ENCODE data around the gene ADAM29. TPM values are rescaled to one million over a fixed set of nuclear protein-coding genes. Genes with fewer than 3 reads are reported as not detected.

The ADAM29 gene
- total and polyA plus RNA-seq, 2 donors (not counting 1 experiment from before 2014, with no cell fraction given) = not detected

- H2AFZ ChIP-seq (ENCODE audit: insufficient read depth, low read depth, low read length, poor library complexity, severe bottlenecking) = no peak overlapping the region
- H3K4me1 ChIP-seq (ENCODE audit: control insufficient read depth in 2 of 2, insufficient read depth in 2 of 2, low read length in 2 of 2) = peaks cover 0 to 4% of the 10 kb centered on the region in 2 donors
- H3K27me3 ChIP-seq (replicated peaks in 1 of 4; ENCODE audit: control extremely low read depth in 1 of 4, control insufficient read depth in 3 of 4, insufficient read depth in 4 of 4, low read length in 3 of 4) = no peaks in the 10 kb centered on the region
- H3K9me3 Mint-ChIP-seq (ENCODE audit: insufficient read depth) = no peaks in the 10 kb centered on the region
- intact Hi-C loops (cut with micrococcal nuclease) = no loop called here
- WGBS (ENCODE audit: insufficient coverage) = no CpG with 5 or more reads among the region's 3 CpGs
- ATAC-seq (ENCODE audit: low read depth) (no peak), DNase-seq (no peak)
- no peaks in the 10 kb centered on the region for H3K36me3 ChIP-seq (replicated peaks in 1 of 2; ENCODE audit: control extremely low read depth in 1 of 2, control insufficient read depth in 1 of 2, extremely low read depth in 1 of 2, insufficient read depth in 2 of 2, low read length in 1 of 2)
- ChIA-PET POLR2A (no interaction called here), CTCF (no interaction called here)
- peaks cover 0 to 2% (median 0%) of the 10 kb centered on the region in 3 donors for H3K9me3 ChIP-seq (ENCODE audit: control extremely low read depth in 1 of 3, control insufficient read depth in 2 of 3, insufficient read depth in 1 of 3, low read length in 2 of 3)
- H3K79me2 ChIP-seq (ENCODE audit: control insufficient read depth, insufficient read depth, low read length) = no peaks in the 10 kb centered on the region
- no peak for TF ChIP-seq EZH2 (IDR thresholded peaks at IDR 0.05; ENCODE audit: borderline replicate concordance, insufficient read depth, low read depth, low read length, poor library complexity, severe bottlenecking)
- no peak for TF ChIP-seq CTCF (IDR thresholded peaks at IDR 0.05)
- no peaks in the 10 kb centered on the region for H4K20me1 ChIP-seq (ENCODE audit: control insufficient read depth, insufficient read depth, low read length, poor library complexity, severe bottlenecking)
- no peak overlapping the region for H3K27ac ChIP-seq (ENCODE audit: low read length in 2 of 2)
- no peaks in the 10 kb centered on the region for H3K27me3 Mint-ChIP-seq
- H3K27ac Mint-ChIP-seq = no peak overlapping the region
- peaks cover 24% of the 10 kb centered on the region for H3K4me1 Mint-ChIP-seq
- no peak overlapping the region for H3K4me3 Mint-ChIP-seq
- no peak overlapping the region for H3K9ac ChIP-seq (ENCODE audit: low read length)
- H3K4me3 ChIP-seq (ENCODE audit: control extremely low read depth in 1 of 5, extremely low read depth in 1 of 5, insufficient read depth in 1 of 5, low read depth in 2 of 5, low read length in 4 of 5) = no peak overlapping the region
- no peak overlapping the region for H3K4me2 ChIP-seq (replicated peaks; ENCODE audit: low read depth, low read length, poor library complexity, severe bottlenecking)
Observed at GRCh38 chr4:174926958-174927357, 8.8 kb downstream of the ADAM29 start.

GRCh38 chr4:174928174-174928573 lies 10.0 kb downstream of the ADAM29 start:
- H3K79me2 ChIP-seq (ENCODE audit: control insufficient read depth, insufficient read depth, low read length) = no peaks in the 10 kb centered on the region
- no peak overlapping the region for H3K4me2 ChIP-seq (replicated peaks; ENCODE audit: low read depth, low read length, poor library complexity, severe bottlenecking)
- H3K36me3 ChIP-seq (replicated peaks in 1 of 2; ENCODE audit: control extremely low read depth in 1 of 2, control insufficient read depth in 1 of 2, extremely low read depth in 1 of 2, insufficient read depth in 2 of 2, low read length in 1 of 2) = no peaks in the 10 kb centered on the region
- no peaks in the 10 kb centered on the region for H4K20me1 ChIP-seq (ENCODE audit: control insufficient read depth, insufficient read depth, low read length, poor library complexity, severe bottlenecking)
- DNase-seq = peak; percentile 45
- 84% methylated on average over 4 of the region's 6 CpGs for WGBS (ENCODE audit: insufficient coverage)
- H3K27me3 ChIP-seq (replicated peaks in 1 of 4; ENCODE audit: control extremely low read depth in 1 of 4, control insufficient read depth in 3 of 4, insufficient read depth in 4 of 4, low read length in 3 of 4) = no peaks in the 10 kb centered on the region
- ATAC-seq (ENCODE audit: low read depth) = peak; percentile 66
- H2AFZ ChIP-seq (ENCODE audit: insufficient read depth, low read depth, low read length, poor library complexity, severe bottlenecking) = no peak overlapping the region
- no peak overlapping the region for H3K4me3 ChIP-seq (ENCODE audit: control extremely low read depth in 1 of 5, extremely low read depth in 1 of 5, insufficient read depth in 1 of 5, low read depth in 2 of 5, low read length in 4 of 5)
- peak overlapping the region; percentile 30 to 42 for H3K27ac ChIP-seq (ENCODE audit: low read length in 2 of 2)
- H3K27ac Mint-ChIP-seq = peak overlapping the region; percentile 85
- H3K9me3 Mint-ChIP-seq (ENCODE audit: insufficient read depth) = no peaks in the 10 kb centered on the region
- H3K4me1 ChIP-seq (ENCODE audit: control insufficient read depth in 2 of 2, insufficient read depth in 2 of 2, low read length in 2 of 2) = peaks cover 0 to 4% of the 10 kb centered on the region in 2 donors
- intact Hi-C loops (cut with micrococcal nuclease) = no loop called here
- no peak overlapping the region for H3K4me3 Mint-ChIP-seq
- CTCF ChIA-PET = no interaction called here
- H3K9me3 ChIP-seq (ENCODE audit: control extremely low read depth in 1 of 3, control insufficient read depth in 2 of 3, insufficient read depth in 1 of 3, low read length in 2 of 3) = peaks cover 0 to under 1% (median 0%) of the 10 kb centered on the region in 3 donors
- H3K27me3 Mint-ChIP-seq = no peaks in the 10 kb centered on the region
- H3K4me1 Mint-ChIP-seq = peaks cover 28% of the 10 kb centered on the region
- H3K9ac ChIP-seq (ENCODE audit: low read length) = no peak overlapping the region
- TF ChIP-seq EZH2 (IDR thresholded peaks at IDR 0.05; ENCODE audit: borderline replicate concordance, insufficient read depth, low read depth, low read length, poor library complexity, severe bottlenecking) (no peak), CTCF (IDR thresholded peaks at IDR 0.05) (no peak)
- POLR2A ChIA-PET = interaction anchor here (0.6 kb wide), 1 partner anchor 63 kb away, joined by 6 read pairs; no protein-coding TSS in a partner anchor
